Measurements from ENCODE around the gene AP5Z1. TPM values are rescaled to one million over a fixed set of nuclear protein-coding genes. Genes with fewer than 3 reads are reported as not detected.

Gene AP5Z1
- total and polyA plus RNA-seq, 2 donors (not counting 1 experiment from before 2014, with no cell fraction given) = 99.7 to 113 TPM

DNA sequence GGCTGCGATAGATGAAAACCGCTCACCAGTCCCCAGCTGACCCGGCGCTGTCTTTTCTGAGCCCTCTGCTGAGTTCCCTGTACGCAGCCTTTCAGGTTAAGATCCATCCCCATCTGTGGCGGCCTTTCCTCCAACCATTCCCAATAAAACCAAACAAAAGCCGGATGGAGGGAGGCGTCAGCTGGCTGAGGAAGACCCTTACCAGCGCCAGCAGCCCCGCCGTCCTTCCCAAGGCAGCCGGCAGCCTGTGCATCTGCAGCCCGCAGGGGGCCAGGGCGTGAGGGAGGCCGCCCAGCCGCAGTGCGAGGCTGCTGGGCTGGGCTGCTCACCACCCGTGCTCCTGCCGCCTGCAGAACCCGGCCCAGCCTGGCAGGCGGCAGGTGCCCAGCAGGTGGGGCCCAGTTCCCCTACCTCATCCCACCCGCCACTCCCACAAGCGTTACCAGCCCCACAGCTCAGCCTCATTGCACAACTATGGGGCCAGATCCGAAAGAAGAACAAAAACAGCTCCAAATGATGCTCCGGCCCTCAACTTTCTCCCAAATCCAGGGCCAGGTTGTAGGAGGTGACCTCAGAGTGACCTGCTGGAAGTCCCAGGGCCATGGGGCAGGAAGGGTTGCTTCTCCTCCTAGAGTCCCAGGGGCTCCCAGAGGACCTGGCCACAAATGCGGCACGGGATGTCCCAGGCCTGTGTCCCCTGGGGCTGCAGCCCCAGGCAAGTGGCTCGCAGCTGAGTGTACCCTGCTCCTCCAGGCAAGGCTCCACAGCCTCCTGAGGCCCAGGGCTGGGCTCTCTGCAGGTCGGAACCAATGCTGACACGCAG lies 62.6 kb downstream of the AP5Z1 start:
- H3K79me2 ChIP-seq (ENCODE audit: control insufficient read depth, insufficient read depth, low read length) = no peaks in the 10 kb centered on the region
- no peaks in the 10 kb centered on the region for H3K4me1 ChIP-seq (ENCODE audit: control insufficient read depth in 2 of 2, insufficient read depth in 2 of 2, low read length in 2 of 2)
- ChIA-PET CTCF (interaction anchor here (0.6 kb wide), 1 partner anchor 323 kb away, joined by 3 read pairs; no protein-coding TSS in a partner anchor), POLR2A (no interaction called here)
- H3K9me3 ChIP-seq (ENCODE audit: control extremely low read depth in 1 of 3, control insufficient read depth in 2 of 3, insufficient read depth in 1 of 3, low read length in 2 of 3) = no peaks in the 10 kb centered on the region
- no peak overlapping the region for H2AFZ ChIP-seq (ENCODE audit: insufficient read depth, low read depth, low read length, poor library complexity, severe bottlenecking)
- Mint-ChIP-seq H3K4me1 (no peaks in the 10 kb centered on the region), H3K27me3 (no peaks in the 10 kb centered on the region), H3K27ac (no peak overlapping the region), H3K4me3 (no peak overlapping the region), H3K9me3 (ENCODE audit: insufficient read depth) (no peaks in the 10 kb centered on the region)
- H3K9ac ChIP-seq (ENCODE audit: low read length) = no peak overlapping the region
- H3K4me3 ChIP-seq (ENCODE audit: control extremely low read depth in 1 of 5, extremely low read depth in 1 of 5, insufficient read depth in 1 of 5, low read depth in 2 of 5, low read length in 4 of 5) = no peak overlapping the region
- no peaks in the 10 kb centered on the region for H3K36me3 ChIP-seq (replicated peaks in 1 of 2; ENCODE audit: control extremely low read depth in 1 of 2, control insufficient read depth in 1 of 2, extremely low read depth in 1 of 2, insufficient read depth in 2 of 2, low read length in 1 of 2)
- DNase-seq (no peak), ATAC-seq (ENCODE audit: low read depth) (no peak)
- intact Hi-C loops (cut with micrococcal nuclease) = no loop called here
- WGBS (ENCODE audit: insufficient coverage) = 88% methylated on average over 30 of the region's 30 CpGs
- H4K20me1 ChIP-seq (ENCODE audit: control insufficient read depth, insufficient read depth, low read length, poor library complexity, severe bottlenecking) = no peaks in the 10 kb centered on the region
- no peak overlapping the region for H3K27ac ChIP-seq (ENCODE audit: low read length in 2 of 2)
- H3K27me3 ChIP-seq (replicated peaks in 1 of 4; ENCODE audit: control extremely low read depth in 1 of 4, control insufficient read depth in 3 of 4, insufficient read depth in 4 of 4, low read length in 3 of 4) = no peaks in the 10 kb centered on the region
- H3K4me2 ChIP-seq (replicated peaks; ENCODE audit: low read depth, low read length, poor library complexity, severe bottlenecking) = no peak overlapping the region
- TF ChIP-seq EZH2 (IDR thresholded peaks at IDR 0.05; ENCODE audit: borderline replicate concordance, insufficient read depth, low read depth, low read length, poor library complexity, severe bottlenecking) = no peak
- TF ChIP-seq, protein P1, sequence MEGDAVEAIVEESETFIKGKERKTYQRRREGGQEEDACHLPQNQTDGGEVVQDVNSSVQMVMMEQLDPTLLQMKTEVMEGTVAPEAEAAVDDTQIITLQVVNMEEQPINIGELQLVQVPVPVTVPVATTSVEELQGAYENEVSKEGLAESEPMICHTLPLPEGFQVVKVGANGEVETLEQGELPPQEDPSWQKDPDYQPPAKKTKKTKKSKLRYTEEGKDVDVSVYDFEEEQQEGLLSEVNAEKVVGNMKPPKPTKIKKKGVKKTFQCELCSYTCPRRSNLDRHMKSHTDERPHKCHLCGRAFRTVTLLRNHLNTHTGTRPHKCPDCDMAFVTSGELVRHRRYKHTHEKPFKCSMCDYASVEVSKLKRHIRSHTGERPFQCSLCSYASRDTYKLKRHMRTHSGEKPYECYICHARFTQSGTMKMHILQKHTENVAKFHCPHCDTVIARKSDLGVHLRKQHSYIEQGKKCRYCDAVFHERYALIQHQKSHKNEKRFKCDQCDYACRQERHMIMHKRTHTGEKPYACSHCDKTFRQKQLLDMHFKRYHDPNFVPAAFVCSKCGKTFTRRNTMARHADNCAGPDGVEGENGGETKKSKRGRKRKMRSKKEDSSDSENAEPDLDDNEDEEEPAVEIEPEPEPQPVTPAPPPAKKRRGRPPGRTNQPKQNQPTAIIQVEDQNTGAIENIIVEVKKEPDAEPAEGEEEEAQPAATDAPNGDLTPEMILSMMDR (IDR thresholded peaks at IDR 0.05) = no peak

DNA sequence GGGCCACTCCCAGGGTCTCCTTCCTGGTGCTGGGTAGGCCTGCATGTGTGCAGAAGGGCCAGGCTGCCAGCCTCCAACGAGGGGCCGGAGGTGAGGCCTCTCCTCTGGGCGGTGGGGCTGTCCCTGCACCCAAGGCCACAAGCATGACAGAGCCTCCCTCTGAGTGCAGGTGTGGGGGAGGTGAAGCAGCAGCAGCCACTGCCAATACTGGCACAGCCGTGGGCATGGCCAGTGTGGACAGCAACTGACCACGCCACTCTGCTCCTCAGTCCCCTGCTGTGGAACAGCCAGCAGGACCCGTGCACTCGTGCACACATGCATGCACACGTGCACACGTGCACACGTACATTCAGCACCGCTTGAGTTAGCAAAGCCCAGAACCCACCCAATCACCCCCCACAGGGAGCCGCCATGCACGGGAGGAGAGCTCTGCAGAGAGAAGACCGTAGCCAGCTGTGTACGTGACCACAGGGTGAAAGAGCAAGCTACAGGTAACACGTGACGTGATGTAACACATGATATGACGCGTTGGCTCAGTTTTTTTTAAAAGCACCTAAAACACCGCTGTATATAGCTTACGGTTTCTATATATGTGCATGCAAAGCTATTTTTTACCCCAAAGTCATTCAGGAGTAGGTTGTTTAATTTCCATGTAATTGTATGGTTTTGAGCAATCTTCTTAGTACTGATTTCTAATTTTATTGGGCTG lies 63.4 kb downstream of the AP5Z1 start:
- Histone ChIP-seq H2AFZ (ENCODE audit: insufficient read depth, low read depth, low read length, poor library complexity, severe bottlenecking) (no peak overlapping the region), H3K9me3 (ENCODE audit: control extremely low read depth in 1 of 3, control insufficient read depth in 2 of 3, insufficient read depth in 1 of 3, low read length in 2 of 3) (no peaks in the 10 kb centered on the region), H4K20me1 (ENCODE audit: control insufficient read depth, insufficient read depth, low read length, poor library complexity, severe bottlenecking) (no peaks in the 10 kb centered on the region), H3K36me3 (replicated peaks in 1 of 2; ENCODE audit: control extremely low read depth in 1 of 2, control insufficient read depth in 1 of 2, extremely low read depth in 1 of 2, insufficient read depth in 2 of 2, low read length in 1 of 2) (no peaks in the 10 kb centered on the region), H3K4me3 (ENCODE audit: control extremely low read depth in 1 of 5, extremely low read depth in 1 of 5, insufficient read depth in 1 of 5, low read depth in 2 of 5, low read length in 4 of 5) (no peak overlapping the region), H3K9ac (ENCODE audit: low read length) (no peak overlapping the region), H3K4me2 (replicated peaks; ENCODE audit: low read depth, low read length, poor library complexity, severe bottlenecking) (no peak overlapping the region), H3K79me2 (ENCODE audit: control insufficient read depth, insufficient read depth, low read length) (no peaks in the 10 kb centered on the region), H3K4me1 (ENCODE audit: control insufficient read depth in 2 of 2, insufficient read depth in 2 of 2, low read length in 2 of 2) (no peaks in the 10 kb centered on the region), H3K27me3 (replicated peaks in 1 of 4; ENCODE audit: control extremely low read depth in 1 of 4, control insufficient read depth in 3 of 4, insufficient read depth in 4 of 4, low read length in 3 of 4) (no peaks in the 10 kb centered on the region), H3K27ac (ENCODE audit: low read length in 2 of 2) (no peak overlapping the region)
- Mint-ChIP-seq H3K9me3 (ENCODE audit: insufficient read depth) (no peaks in the 10 kb centered on the region), H3K27me3 (peaks cover 4% of the 10 kb centered on the region), H3K4me3 (no peak overlapping the region), H3K4me1 (no peaks in the 10 kb centered on the region), H3K27ac (no peak overlapping the region)
- intact Hi-C loops (cut with micrococcal nuclease) = no loop called here
- ATAC-seq (ENCODE audit: low read depth) (no peak), DNase-seq (no peak)
- no peak for TF ChIP-seq EZH2 (IDR thresholded peaks at IDR 0.05; ENCODE audit: borderline replicate concordance, insufficient read depth, low read depth, low read length, poor library complexity, severe bottlenecking)
- TF ChIP-seq, protein P1 (IDR thresholded peaks at IDR 0.05) = no peak
- ChIA-PET CTCF (interaction anchor here (0.6 kb wide), 1 partner anchor 323 kb away, joined by 3 read pairs; no protein-coding TSS in a partner anchor), POLR2A (no interaction called here)
- 95% methylated on average over 11 of the region's 21 CpGs for WGBS (ENCODE audit: insufficient coverage)

Data from B cell (primary cell).